Activated naive CD4-positive, alpha-beta T cell (primary cell): ENCODE measurements around the gene CIDEA.

Experiments
- DNase-seq, 4 experiments: peaks; one replicate each; lab custom pipeline; 2025; lab: John Stamatoyannopoulos, UW

The CIDEA gene

DNA sequence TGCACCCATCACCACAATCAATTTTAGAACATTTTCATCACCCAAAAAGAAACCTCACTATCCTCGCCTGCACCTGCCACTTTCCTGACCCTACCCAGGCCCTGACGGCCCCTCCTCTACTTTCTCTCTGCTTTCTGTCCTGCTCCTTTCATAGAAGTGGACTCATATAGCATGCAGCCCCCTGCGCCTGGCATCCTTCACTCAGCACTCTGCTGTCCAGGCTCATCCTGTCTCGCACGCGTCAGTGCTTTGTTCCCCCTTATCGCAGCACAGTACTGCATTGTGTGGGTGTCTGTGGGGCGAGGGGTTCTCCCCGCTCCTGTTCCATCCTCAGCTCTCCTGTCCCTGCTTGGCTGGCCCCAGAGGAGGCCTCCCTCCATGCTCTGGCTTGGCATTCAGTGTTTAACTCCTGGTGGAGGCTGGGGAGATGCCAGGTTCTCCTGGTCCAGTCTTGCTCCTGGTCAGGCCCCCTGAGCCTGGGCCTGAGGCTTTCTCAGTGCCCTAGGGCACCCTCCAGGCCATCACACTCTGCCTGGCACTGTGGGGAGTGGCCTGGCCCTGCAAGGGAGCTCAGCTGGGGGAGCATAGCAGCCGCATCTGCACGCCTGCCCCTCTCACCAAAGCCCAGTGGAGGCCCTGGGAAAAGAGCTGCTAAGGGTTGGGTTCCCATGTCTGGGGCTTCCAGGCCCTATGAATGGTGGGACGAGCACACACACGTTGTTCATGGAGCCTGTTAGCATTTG is 47.3 kb downstream of the CIDEA start:
- DNase-seq: no peak

DNA sequence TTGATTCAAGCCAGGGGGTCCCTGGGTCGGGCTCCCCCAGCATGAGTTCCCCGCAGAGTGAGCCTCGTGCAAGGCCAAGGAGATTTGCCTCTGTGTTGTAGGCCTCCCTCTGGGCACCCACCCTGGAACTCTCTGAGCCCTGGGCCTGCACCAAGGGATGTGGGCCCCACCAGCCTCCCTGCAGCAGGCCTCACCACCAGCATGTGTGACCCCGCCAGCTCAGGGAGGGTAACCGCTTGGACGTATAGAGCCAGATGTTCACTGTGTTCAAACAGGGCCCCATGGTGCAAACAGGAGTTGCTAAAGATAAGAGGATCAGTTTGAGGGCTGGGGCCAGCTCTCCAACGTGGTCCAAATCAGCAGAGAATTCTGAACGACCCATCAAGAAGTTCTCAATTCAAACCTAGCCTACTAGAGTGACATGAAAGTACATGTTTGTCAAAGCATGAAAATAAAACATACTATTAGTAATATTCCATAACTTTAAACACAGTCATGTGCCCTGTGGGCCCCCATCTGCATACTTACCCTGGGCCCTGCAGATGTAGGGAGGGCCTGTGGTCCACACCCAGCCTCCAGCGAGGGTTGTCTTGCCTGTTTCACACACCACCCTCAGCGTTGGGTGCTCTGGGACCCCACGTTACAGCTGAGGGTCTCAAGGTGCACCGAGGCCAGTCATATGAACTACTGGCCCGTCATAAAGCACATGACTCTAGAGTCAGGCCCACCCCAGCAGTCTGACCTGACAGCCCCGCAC is 48.4 kb downstream of the CIDEA start:
- no peak for DNase-seq

DNA sequence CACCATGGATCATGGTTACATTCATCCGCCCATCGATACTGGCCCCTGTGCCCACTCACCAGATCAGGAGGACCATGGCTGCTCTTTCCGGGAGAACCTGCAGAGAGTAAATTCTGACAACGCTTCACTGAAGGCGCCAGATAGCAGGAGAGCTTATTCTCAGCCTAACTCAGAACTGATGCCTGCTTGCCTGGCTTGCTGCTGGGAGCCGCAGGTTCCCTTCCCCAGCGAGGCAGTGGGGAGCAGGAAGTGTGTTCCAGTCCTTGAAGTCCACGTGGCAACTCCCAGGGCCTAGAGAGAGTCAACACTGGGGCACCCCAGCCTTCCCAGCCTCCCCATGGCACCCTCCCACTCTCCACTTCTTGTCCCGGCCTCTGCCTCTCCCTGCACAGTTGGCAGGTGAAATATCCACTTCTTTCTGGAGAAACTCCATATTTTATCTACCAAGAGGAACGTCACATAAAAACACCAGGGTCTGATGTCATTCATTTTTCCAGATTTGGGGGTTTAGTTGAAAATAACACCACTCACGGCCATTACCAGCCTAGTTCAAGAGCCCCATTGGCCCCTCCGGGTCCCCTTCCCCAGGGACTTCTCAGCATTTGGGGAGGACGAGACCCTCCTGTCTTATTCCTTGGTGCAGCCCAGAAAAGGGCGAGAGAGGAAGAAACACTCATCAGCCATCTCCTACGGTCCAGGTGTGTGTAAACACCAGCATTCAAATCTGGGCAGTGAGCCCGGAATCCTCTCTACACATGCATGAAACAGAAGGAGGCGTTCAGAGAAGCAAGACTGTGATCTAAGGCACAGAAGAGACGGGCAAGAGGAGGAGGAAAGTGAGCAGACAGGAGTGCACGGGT is 50.4 kb downstream of the CIDEA start:
- no peak for DNase-seq

DNA sequence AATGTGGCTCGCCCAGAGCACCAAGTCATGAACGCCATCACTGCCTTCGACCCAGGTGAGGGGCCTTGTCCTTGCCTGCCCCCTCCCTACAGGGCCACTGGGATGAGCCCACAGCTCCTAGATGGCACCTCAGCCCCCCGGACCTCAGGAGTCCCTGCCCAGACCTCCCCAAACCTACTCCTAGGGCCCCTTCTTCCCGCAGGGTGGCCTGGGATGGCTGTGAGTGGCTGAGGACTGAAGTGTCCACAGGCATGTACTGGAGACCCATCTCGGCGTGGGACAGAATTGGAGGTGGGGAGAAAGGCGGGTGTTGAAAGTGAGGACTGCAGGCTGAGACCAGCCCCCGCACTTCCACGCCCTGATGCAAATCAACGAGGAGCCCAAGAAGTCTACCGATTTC is 51.0 kb downstream of the CIDEA start:
- no peak for DNase-seq

DNA sequence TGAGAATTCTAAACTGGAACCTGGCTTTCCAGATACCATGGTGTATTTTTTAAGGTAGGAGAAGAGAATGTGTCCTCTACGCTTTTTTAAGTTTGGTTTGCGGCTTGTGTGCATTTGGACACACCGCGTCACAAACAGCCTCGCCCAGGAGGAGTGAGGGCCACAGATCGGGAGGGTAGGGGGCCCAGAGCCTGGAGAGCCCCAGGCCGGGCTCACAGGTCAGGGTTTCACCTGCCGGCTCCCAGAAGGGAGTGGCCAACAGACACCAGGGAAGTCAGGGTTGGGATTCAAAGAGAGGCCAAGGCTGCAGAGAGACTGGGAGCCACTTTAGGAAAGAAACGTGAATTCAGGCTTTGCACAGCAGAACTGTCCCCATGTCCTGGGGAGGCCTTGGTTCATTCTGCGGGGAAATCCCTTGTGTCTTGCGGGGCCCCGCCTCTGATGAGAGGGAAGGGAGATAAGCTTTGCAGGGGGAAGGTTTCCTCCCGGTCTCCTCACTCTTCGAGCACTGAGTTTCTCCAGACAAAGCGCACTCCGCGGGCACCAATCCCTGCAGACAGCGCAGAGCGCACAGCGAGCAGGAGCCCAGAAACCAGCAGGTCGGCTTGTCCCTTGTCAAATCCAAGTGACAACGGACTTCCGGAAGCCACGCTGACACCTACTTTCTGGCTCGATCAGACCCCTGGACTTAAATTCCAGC is 51.9 kb downstream of the CIDEA start:
- DNase-seq: no peak

DNA sequence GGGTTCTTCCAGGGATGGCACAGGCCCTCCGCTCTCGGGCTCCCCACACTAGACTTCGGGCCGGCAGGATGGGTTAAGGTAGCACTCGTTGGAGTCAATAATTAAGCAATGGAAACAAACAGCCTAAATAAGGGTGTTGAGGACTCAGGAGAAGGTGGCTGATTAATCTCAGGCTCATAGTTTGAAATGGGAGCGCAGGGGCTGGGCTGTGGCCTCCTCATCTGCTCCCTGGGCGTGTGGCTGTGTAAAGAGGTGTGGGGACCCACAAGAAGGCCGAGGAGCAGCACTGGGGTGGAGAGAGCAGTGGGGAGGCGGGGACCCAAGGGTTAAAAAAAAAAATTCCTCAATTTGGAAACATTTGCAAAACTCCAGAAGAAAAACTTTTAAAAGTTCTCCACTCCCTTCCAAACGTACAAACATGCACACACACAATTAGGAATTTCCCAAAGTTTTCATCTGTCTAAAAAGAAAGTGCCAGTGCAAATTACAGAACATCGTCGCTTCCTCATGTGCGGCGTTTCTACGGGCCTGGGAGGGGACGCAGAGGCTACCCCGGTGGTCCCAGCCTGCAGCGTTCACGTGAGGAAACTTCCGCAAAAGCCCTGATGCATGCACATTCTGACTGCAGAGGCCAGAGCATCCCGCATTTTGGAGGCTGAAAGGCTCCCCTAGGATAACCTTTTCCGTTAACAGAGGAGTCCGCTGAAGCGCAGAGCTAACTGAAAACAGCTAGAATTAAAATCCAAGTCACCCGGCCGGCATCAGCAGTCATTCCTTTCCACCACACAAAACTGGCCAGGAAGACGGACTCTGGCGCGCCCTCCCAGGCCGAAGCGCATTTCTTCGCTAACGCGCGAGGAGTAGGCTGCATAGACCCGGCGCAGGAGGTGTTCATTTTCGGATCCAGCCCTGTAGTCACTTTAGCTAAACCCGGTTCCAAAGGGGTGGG is 52.9 kb downstream of the CIDEA start:
- DNase-seq: no peak

DNA sequence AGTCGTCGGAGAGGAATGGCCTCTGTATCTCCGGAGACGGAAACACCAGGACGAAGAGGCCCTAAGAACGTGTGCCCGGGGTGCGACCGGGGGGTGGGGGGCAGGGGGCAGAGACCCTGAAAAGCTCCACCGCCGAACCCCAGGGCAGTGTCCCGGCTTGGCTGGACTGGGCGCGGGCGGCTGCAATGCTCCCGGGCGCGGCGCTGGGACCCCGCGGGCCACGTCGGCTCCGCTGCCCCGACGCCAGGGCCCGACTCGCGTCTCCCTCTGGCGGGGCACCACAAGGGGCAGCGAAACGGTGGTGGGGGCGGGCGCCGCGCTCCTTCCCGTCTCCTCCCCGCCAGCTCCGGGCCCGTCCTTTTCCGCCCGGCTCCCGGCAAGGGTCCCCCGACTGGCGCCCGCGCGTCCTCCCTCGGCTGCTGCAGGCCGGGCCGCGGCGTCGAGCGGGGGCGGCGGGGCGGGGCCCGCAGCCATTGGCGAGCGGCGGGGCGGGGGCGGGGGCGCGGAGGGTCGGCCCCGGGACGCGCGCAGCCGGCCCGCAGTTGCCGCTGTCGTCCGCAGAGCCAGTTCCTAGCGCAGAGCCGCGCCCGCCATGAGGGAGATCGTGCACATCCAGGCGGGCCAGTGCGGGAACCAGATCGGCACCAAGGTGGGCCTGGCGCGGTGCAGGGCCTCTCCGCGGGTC is 53.7 kb downstream of the CIDEA start, which contains the start of gene TUBB6:
TUBB6 (plus strand) TSS at position 541 of the 685 bp plus-strand sequence; CDS start at position 593, 52 bp downstream.
- no peak for DNase-seq

DNA sequence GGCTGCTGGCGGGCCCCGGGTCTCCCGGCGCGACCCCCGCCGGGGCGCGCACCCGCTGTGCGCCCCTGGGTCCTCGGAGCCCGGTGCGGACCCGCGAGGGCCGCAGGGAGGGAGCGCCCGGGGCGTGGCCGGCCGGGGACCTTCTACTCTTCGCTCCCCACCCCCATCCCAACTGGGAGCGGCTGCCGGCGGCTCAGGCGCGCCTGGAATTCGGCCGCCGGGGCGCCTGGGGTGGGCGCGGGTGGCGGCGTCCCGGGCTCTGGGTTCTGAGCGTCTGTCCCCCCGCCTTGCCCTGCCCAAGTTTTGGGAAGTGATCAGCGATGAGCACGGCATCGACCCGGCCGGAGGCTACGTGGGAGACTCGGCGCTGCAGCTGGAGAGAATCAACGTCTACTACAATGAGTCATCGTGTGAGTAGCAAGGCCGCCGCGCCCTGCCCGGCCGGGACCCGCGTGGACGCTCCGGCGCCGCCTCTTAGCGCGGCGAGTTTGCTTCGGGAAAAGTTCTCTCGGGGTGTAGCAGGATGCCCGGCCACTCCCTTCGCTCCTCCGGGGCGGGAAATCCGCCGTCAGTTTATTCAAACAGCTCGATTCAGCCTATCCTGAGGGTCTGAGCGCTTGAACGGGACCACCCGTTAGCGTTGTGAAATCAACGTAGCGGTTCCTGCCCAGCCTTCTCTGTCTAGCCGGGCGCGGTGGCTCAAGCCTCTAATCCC is 54.4 kb downstream of the CIDEA start:
- DNase-seq: no peak

DNA sequence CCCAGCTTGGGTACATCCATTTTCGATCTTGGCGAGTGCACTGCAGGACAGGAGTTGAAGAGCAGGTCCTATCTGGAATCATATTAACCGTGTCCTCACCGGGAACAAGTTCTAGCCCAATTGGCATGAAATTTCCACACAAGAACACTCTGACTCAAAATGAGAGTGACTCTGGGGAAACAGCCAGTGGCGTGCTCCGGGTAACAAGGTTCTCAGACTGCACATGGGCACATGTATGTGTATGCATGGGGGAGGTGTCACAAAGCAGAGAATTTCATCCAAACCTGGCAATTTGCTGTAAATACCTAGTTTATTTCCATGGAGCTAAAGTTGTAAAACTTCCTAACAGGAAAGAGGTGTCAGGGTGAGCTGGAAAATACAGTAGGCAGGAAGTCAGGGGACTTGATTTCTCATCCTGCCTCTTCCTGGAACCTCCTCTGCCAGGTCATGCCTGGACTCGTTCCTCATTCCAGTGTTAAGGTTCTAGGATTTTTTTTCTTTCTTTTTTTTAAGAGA is 55.6 kb downstream of the CIDEA start:
- no peak for DNase-seq

DNA sequence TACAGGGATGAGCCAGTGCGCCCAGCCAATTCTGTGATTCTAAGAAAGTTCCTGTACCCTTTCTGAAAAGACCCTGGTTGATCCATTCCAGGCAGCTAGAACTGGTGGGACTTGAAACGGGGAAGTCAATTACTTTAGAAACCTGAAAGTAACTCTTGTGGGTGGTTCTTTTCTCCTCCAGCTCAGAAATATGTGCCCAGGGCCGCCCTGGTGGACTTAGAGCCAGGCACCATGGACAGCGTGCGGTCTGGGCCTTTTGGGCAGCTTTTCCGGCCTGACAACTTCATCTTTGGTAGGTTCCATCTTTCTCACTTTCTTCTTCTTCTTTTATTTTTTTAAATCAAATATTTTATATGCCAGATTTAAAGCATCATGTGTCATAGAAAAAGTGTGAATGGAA is 56.6 kb downstream of the CIDEA start:
- DNase-seq: no peak

DNA sequence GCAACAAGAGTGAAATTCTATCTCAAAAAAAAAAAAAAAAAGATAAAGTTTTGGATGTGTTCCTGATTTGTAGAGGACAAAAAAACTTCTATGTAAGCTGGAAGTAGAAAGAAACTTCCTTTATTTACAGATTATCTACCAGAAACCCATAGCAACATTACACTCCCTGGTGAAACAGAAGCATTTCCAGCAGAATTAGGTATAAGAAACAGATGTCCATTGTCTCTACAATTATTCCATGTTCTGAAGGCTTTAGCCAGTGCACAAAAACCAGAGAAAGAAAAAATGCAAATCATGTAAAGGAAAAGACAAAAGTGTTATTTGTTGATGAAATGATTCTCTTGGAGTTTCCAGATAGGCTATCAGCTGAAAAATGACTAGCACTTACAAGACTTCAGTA is 58.8 kb downstream of the CIDEA start:
- no peak for DNase-seq

DNA sequence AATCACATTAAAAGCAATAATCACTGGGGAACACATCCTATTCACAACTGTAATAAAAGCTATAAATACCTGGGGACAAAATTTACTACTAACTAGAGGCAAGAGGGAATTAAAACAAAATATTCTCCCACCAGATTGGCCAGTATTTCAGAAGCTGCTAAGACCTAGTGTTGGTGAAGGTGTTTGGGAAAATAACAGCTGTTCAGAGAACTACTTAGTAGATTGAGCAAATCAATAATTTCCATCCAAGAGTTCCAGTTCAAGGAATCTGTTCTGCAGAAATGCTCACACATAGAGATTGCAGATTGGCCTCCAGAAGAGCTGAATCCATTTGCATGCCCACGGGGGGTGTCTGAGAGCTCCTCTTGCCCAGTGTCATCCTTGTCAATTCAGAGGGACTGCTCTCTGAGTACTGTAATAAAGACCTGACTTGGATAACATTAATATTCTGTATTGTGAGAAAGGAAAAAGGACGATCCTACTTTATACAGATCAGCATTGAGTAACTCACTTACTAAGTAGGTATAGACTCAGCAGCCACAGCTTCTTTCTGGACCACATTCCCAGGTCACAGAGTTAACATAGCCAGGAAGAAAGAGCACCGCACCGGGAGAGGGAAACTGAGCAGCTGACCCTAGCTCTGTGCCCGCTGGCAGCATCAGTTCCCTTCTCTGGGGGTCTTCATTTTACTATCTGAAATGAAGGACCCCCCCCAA is 59.5 kb downstream of the CIDEA start:
- DNase-seq: no peak

DNA sequence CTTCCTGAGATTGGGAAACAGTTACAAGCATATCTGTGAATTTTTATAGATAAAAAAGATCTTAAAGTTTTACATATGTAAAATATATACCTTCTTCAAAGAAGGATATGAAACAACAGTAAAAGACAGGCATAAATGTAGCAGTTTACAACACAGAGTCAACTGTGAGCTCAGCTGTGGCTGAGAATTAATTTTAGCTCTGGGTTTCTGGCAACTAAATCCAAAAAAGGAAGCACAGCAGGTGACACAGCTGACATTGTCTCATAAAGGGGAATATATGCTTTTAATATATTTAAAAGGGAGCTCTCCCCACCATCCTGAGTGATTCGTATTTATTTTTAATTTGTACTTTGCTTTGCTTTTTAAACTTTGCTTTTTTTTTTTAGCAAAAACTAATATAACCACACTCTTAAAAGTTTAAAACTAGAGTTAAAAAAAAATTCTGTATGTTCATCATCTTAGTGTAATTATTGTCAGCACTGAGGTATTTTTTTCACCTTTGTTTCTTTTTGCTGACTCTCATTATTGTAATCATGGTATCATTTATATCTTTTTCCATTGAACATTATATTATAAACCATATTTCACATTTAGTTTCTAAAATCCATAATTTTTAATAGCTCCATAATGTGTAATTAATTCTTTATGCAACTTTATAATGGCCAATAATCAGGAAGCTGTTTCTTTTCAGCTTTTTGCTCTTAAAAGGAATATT is 60.6 kb downstream of the CIDEA start:
- DNase-seq: no peak

DNA sequence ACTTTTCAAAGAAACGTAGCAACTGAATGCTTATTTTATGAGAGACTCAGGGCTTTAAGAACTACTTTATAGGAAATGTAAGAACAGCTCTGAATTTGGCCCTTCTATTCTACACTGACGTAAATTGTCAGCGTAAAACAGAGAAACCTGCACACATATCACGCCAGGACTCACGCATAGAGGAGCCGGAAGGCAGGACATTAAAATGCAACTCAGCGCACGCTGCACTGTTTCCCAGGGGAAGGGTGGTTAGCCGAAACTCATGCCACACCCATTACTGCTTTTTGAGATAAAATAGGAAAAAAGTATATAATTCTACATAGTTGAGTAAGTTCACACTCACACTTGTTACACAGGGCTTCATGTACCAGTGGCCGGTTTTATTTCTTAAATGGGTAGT is 61.3 kb downstream of the CIDEA start:
- DNase-seq: no peak

DNA sequence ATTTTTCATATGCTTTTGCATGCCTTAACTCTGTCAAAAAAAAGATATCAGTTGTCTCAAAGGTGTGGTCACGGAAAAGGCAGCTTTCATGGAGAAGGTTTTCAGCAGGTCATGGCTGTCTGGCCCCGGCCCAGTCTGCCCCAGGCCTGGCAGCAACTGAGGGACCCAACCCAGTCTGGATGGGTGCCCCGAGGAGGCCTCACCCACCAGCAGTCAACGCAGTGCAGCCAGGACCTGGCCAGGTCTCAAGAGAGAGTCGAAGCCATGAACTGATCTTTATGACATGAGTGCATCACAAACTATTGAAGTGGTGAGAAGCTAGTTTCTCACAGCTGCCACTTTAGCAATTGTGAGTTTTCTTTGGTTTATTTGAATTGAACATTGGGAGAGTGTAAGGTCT is 61.8 kb downstream of the CIDEA start:
- no peak for DNase-seq

DNA sequence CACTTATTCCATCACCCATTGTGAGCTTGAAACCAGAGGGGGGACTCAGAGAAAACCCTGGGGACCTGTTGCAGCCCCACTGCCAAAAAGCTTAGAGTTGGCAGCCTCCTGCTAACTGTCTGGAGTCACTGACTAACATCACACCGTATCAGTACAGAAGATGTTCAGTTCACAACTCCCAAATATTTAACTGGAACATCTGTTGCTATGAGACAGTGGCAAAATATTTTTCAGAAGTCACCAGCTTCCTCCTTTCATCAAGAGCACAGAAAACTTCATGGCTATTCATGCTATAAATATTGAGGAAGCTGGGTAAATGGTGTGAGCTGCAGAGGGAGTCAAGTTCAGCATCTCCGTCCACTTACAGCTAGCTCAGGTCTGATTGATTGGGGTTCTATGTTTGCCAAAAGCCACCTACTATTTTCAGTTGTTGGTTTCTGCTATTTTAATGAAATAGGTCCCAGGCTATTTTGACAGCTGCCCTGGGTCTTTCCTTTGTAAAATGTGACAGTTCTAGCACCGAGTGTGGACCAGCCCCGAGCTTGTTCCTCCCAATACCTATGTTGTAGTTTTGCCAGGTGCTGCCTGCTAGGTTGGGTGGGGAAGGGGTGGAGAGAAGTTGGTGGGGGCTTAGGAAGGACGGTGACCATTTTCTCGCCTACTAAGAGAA is 63.6 kb downstream of the CIDEA start:
- DNase-seq: no peak

DNA sequence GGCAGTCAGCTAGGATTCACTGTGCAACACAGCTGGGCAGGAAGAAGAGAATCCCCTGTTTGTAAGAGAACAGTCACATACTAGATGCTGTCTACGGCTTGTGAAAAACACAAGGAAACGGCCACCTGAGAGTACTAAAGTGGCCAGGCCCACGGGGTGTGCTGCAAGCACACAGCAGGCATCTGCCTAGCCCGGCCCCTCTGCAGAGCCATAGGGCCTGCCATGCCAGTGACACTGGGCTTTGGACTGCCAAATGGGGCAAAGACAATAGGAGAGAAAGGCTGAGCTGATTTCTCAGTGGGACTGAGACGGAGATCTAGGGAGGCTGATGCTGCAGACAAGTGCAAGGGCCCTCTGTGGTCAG is 64.2 kb downstream of the CIDEA start:
- DNase-seq: no peak

DNA sequence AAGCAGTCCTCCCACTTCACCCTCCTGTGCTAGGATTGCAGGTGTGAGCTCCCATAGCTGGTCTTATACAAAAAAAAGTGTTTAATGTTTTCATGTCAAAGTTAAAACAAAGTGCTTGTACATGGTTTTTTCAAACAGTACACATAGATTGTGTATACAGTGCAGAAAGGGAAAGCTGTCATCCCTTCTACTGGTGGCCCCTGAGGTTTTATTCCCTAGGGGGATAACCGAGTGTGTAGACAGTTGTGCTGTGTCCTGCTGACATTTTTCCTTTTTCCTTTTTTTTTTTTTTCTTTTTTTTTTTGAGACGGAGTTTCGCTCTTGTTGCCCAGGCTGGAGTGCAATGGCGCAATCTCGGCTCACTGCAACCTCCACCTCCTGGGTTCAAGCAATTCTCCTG is 64.7 kb downstream of the CIDEA start:
- DNase-seq: no peak
